AG10803 (cell line): ENCODE measurements around the gene ARF5.
A peak's percentile ranks its signal among the peaks of the same experiment; 100 is the strongest.

Experiments used
- DNase-seq: peaks from one replicate; pipeline ENCODE4 v3.0.0; 2010; ENCODE audit warnings: low read depth
- H3K4me3 ChIP-seq: 2 replicates; pipeline ENCODE4 v1.5.1; 2011; ENCODE audit warnings: mild to moderate bottlenecking, low read length, control low read depth
- TF ChIP-seq, protein P1 (sequence below): conservative IDR thresholded peaks from 2 replicates; pipeline ENCODE4 v1.5.1; 2011; ENCODE audit warnings: mild to moderate bottlenecking, low read length, control low read depth, inconsistent platforms

The ARF5 gene

GRCh38 chr7:127580612-127581011 lies 7.6 kb upstream of the ARF5 start:
- DNase-seq: no peak
- TF ChIP-seq, protein P1, sequence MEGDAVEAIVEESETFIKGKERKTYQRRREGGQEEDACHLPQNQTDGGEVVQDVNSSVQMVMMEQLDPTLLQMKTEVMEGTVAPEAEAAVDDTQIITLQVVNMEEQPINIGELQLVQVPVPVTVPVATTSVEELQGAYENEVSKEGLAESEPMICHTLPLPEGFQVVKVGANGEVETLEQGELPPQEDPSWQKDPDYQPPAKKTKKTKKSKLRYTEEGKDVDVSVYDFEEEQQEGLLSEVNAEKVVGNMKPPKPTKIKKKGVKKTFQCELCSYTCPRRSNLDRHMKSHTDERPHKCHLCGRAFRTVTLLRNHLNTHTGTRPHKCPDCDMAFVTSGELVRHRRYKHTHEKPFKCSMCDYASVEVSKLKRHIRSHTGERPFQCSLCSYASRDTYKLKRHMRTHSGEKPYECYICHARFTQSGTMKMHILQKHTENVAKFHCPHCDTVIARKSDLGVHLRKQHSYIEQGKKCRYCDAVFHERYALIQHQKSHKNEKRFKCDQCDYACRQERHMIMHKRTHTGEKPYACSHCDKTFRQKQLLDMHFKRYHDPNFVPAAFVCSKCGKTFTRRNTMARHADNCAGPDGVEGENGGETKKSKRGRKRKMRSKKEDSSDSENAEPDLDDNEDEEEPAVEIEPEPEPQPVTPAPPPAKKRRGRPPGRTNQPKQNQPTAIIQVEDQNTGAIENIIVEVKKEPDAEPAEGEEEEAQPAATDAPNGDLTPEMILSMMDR: no peak
- H3K4me3 ChIP-seq: no peak overlapping the region

DNA sequence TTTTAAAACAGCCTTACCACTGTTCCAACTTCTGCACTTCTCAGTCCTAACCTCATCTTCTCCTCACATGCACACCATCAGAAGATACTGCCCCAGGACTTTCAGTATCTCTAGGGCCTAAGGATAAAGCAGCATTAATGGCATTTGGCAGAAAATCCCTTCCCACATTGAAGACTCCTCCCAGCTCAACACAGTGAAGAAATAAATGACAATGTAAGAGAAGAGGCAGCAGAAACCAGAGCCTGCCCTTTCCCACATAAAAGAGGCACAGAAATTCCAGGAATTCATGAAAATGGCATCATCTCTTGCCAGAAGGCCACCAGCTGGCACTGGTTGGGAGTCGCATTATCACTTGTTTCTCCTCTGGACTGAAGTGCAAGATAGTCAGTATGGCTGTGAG lies 6.5 kb upstream of the ARF5 start:
- H3K4me3 ChIP-seq: no peak overlapping the region
- peak; percentile 70 for DNase-seq
- TF ChIP-seq, protein P1: no peak

DNA sequence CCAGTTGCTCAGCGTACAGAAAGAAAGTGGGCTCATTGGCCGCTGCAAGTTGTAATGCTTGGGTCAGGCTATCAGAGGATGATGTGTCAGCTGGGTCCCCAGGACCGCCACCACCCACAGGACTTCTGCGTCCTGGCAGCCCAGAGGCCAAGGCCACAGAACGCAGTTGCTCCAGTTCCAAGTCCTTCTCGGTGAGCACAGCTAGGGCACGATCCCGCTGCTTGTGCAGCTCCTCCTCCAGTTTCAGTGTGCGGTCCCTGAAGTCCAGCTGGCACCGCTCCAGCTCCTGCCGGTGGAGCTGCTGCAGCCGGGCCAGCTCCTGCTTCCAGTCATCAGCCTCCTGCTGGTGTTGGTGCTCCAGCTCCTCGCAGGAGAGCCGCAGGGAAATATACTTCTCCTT lies 5.8 kb upstream of the ARF5 start:
- no peak for DNase-seq
- TF ChIP-seq, protein P1: no peak

GRCh38 chr7:127584648-127585043 lies 3.6 kb upstream of the ARF5 start:
- no peak for DNase-seq
- TF ChIP-seq, protein P1: no peak
- H3K4me3 ChIP-seq: peak overlapping the region; percentile 94

More for the DNA sequence above, 5.8 kb upstream of the ARF5 start:
- no peak overlapping the region for H3K4me3 ChIP-seq

- peak; percentile 84 for DNase-seq
- TF ChIP-seq, protein P1: no peak
- peak within 1 kb of the TSS; percentile 94 for H3K4me3 ChIP-seq
Observed at GRCh38 chr7:127585044-127585953, 2.9 kb upstream of the ARF5 start, which contains the start of gene GCC1. TSS of gene GCC1 (minus strand) at chr7:127585596. CDS start at chr7:127585182, 414 bp downstream.

DNA sequence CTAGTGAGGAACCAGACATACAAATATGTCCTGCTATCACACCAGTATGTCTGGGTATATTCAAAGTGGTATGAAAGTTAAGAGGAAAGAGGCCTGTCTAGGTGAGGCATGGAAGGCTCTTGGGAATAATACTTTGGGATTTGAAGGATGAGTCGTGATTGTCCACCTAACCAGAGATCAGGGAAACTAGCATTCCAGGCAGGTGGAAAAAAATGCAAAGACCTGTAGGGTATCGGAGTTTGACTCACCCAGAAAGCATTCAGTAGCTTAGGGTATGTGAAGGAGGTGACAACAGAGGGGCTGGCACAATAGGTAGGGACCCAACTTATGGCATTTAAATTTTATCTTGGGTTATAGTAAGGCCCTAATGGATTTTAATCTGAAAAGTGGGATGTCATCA lies 1.9 kb upstream of the ARF5 start:
- H3K4me3 ChIP-seq: no peak overlapping the region
- no peak for DNase-seq
- TF ChIP-seq, protein P1: no peak

GRCh38 chr7:127587663-127588018 lies 570 bp upstream of the ARF5 start:
- peak overlapping the region; percentile 75 for H3K4me3 ChIP-seq
- no peak for DNase-seq
- TF ChIP-seq, protein P1: no peak
